ENCODE data around the gene ARPC1B. TPM values are rescaled to one million over a fixed set of nuclear protein-coding genes. Genes with fewer than 3 reads are reported as not detected.
"Not testable (repeated sequence)": the region's sequence is repeated elsewhere in the genome, so short reads cannot be mapped to it uniquely, and the experiment has no call there.

The ARPC1B gene
- total RNA-seq, 2 donors from 2014 or later: 85.4 to 86.5 TPM

GRCh38 chr7:99352247-99352646 lies 22.3 kb upstream of the ARPC1B start:
- no peak overlapping the region for H3K4me3 ChIP-seq
- TF ChIP-seq CTCF (IDR thresholded peaks at IDR 0.05): no peak
- TF ChIP-seq POLR2AphosphoS5 (IDR thresholded peaks at IDR 0.05): no peak
- no peak for TF ChIP-seq POLR2A (IDR thresholded peaks at IDR 0.05)
- 92% methylated on average over 5 of the region's 5 CpGs for WGBS
- H3K4me1 ChIP-seq (replicated peaks): no peaks in the 10 kb centered on the region
- no peaks in the 10 kb centered on the region for H3K27me3 ChIP-seq (replicated peaks; ENCODE audit: insufficient read depth)
- intact Hi-C loops (cut with DNase I): no loop called here
- DNase-seq (ENCODE audit: low spot score): no peak
- no peak overlapping the region for H3K27ac ChIP-seq
- peaks cover 4 to 5% of the 10 kb centered on the region in 2 donors for H3K36me3 ChIP-seq
- no peaks in the 10 kb centered on the region for H3K9me3 ChIP-seq

- TF ChIP-seq CTCF (IDR thresholded peaks at IDR 0.05) (no peak), POLR2AphosphoS5 (IDR thresholded peaks at IDR 0.05) (no peak), POLR2A (IDR thresholded peaks at IDR 0.05) (no peak)
- no peak for DNase-seq (ENCODE audit: low spot score)
- WGBS: 89% methylated on average over 7 of the region's 7 CpGs
- intact Hi-C loops (cut with DNase I): no loop called here
- Histone ChIP-seq H3K4me3 (no peak overlapping the region), H3K4me1 (replicated peaks) (no peaks in the 10 kb centered on the region), H3K36me3 (peaks cover 3 to 4% of the 10 kb centered on the region in 2 donors), H3K9me3 (no peaks in the 10 kb centered on the region), H3K27ac (no peak overlapping the region), H3K27me3 (replicated peaks; ENCODE audit: insufficient read depth) (no peaks in the 10 kb centered on the region)
Measured at GRCh38 chr7:99355098-99355497, 19.4 kb upstream of the ARPC1B start.

GRCh38 chr7:99357701-99358490 lies 16.6 kb upstream of the ARPC1B start:
- Histone ChIP-seq H3K27ac (no peak overlapping the region), H3K36me3 (peaks cover 0 to 6% of the 10 kb centered on the region in 2 donors)

GRCh38 chr7:99358521-99358920 lies 16.0 kb upstream of the ARPC1B start:
- H3K27me3 ChIP-seq (replicated peaks; ENCODE audit: insufficient read depth); intact Hi-C loops (cut with DNase I); H3K27ac ChIP-seq; H3K36me3 ChIP-seq; H3K4me3 ChIP-seq; DNase-seq (ENCODE audit: low spot score); H3K9me3 ChIP-seq; H3K4me1 ChIP-seq (replicated peaks): not testable (repeated sequence)
- WGBS: 97% methylated on average over 15 of the region's 15 CpGs

More at GRCh38 chr7:99357701-99358490, 16.6 kb upstream of the ARPC1B start:
- no peak for DNase-seq (ENCODE audit: low spot score)
- H3K4me1 ChIP-seq (replicated peaks): no peaks in the 10 kb centered on the region
- no peak overlapping the region for H3K4me3 ChIP-seq
- no peaks in the 10 kb centered on the region for H3K9me3 ChIP-seq
- intact Hi-C loops (cut with DNase I): no loop called here
- 88% methylated on average over 16 of the region's 16 CpGs for WGBS
- TF ChIP-seq CTCF (IDR thresholded peaks at IDR 0.05) (no peak), POLR2A (IDR thresholded peaks at IDR 0.05) (no peak), POLR2AphosphoS5 (IDR thresholded peaks at IDR 0.05) (no peak)
- no peaks in the 10 kb centered on the region for H3K27me3 ChIP-seq (replicated peaks; ENCODE audit: insufficient read depth)

GRCh38 chr7:99359465-99360154 lies 14.9 kb upstream of the ARPC1B start:
- WGBS: 88% methylated on average over 22 of the region's 22 CpGs
- intact Hi-C loops (cut with DNase I): no loop called here
- H3K9me3 ChIP-seq: no peaks in the 10 kb centered on the region
- no peaks in the 10 kb centered on the region for H3K27me3 ChIP-seq (replicated peaks; ENCODE audit: insufficient read depth)
- no peak overlapping the region for H3K27ac ChIP-seq
- H3K36me3 ChIP-seq: peaks cover 0 to 6% of the 10 kb centered on the region in 2 donors
- TF ChIP-seq CTCF (IDR thresholded peaks at IDR 0.05) (no peak), POLR2A (IDR thresholded peaks at IDR 0.05) (no peak), POLR2AphosphoS5 (IDR thresholded peaks at IDR 0.05) (no peak)
- no peak for DNase-seq (ENCODE audit: low spot score)
- H3K4me3 ChIP-seq: no peak overlapping the region
- H3K4me1 ChIP-seq (replicated peaks): no peaks in the 10 kb centered on the region

All from prostate gland (tissue), 2 donors.